Epithelial cell of proximal tubule (primary cell): Measurements from ENCODE around the gene ITPK1. TPM values are rescaled to one million over a fixed set of nuclear protein-coding genes. Genes with fewer than 3 reads are reported as not detected.

ENCODE experiments used
- DNase-seq: peaks from one replicate; pipeline ENCODE4 v3.0.0-alpha.2; 2011; ENCODE audit warnings: low read depth
- H3K4me3 ChIP-seq: 2 replicates; pipeline ENCODE4 v1.5.1; 2011; ENCODE audit warnings: low read depth, mild to moderate bottlenecking, low read length
- total RNA-seq: library from RNA; depleted of rRNA; stranded (reverse); fragments of >200 nt; gene quantifications from 2 replicates; pipeline ENCODE4 v1.2.3, GENCODE V29; 2015
- TF ChIP-seq, protein P1 (sequence below): conservative IDR thresholded peaks from 2 replicates; pipeline ENCODE4 v1.5.1; 2012; ENCODE audit warnings: low read depth, mild to moderate bottlenecking, low read length

Gene ITPK1
- total RNA-seq, 1 donor from 2014 or later = 22.7 TPM

DNA sequence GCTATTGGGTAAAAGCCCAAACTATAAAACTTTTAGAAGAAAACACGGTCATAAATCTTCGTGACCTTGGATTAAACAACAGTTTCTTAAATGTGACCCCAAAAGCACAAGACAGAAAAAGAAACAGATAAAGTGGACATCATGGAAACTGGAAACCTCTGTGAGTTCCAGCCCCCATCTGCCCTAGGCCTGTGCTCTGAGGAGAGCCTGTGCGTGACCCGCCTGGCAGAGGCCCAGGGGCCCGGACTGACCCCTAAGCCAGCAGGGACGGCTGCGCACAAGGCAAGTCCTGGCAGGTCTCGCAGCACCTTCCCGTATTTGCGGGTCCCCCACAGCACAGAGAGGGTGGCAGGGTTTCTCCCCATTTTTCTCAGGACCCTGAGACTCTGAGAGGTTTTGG lies 116.8 kb downstream of the ITPK1 start:
- DNase-seq = no peak
- TF ChIP-seq, protein P1, sequence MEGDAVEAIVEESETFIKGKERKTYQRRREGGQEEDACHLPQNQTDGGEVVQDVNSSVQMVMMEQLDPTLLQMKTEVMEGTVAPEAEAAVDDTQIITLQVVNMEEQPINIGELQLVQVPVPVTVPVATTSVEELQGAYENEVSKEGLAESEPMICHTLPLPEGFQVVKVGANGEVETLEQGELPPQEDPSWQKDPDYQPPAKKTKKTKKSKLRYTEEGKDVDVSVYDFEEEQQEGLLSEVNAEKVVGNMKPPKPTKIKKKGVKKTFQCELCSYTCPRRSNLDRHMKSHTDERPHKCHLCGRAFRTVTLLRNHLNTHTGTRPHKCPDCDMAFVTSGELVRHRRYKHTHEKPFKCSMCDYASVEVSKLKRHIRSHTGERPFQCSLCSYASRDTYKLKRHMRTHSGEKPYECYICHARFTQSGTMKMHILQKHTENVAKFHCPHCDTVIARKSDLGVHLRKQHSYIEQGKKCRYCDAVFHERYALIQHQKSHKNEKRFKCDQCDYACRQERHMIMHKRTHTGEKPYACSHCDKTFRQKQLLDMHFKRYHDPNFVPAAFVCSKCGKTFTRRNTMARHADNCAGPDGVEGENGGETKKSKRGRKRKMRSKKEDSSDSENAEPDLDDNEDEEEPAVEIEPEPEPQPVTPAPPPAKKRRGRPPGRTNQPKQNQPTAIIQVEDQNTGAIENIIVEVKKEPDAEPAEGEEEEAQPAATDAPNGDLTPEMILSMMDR = no peak
- H3K4me3 ChIP-seq = no peak overlapping the region

DNA sequence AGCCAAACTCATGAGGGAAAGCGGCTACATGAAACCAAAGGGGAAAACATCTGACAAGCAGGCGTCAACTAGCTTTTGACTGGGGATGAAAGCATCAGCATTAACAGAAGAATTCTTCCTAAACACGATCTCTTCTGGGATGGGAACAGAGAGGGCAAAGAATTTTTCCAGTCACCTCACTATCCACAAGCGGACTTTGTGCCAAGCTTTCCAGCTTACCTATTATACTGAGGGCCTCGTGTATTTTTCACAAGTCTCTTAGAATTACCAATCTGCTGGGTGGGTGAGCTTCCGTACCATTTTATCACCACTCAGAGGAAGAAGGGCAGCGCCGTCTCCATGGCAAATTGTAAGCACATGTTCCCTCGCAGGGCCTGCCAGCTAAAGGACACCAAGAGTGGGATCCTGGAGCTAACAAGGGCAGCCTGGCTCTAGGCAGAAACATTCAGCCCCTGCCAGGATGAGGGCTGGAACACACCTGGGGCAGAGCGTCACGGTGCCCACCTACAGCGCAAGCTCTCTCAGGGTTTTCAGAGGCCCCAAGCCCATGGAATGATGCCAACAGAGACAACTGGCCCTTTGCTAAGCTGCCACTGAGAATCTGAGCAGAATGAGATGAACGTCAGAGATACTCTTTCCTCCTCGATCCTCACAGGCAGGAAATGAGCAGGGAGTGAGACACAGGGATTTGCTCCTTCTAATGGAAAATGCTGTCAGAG lies 118.2 kb downstream of the ITPK1 start:
- DNase-seq = no peak
- H3K4me3 ChIP-seq = no peak overlapping the region
- TF ChIP-seq, protein P1 = no peak

DNA sequence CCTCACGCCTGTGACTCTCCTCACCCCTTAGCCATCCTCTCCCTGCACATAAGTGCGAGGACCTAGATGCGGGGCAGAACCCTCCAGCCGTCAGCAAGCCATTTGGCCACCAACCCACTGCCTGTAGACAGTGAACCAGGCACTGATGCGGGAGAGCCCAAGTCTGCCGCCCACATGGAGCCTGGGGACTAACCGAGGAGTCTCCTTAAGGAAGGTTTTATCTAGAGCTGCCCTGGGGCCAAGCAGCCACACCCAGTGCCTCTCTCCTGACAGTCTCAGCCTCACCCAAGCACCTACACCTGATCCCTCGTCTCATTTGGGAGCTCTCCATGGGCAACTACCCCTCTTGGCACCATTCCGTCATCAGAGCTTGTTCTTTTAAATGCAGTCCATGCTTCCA lies 120.1 kb downstream of the ITPK1 start:
- no peak for DNase-seq
- no peak overlapping the region for H3K4me3 ChIP-seq
- TF ChIP-seq, protein P1 = no peak

DNA sequence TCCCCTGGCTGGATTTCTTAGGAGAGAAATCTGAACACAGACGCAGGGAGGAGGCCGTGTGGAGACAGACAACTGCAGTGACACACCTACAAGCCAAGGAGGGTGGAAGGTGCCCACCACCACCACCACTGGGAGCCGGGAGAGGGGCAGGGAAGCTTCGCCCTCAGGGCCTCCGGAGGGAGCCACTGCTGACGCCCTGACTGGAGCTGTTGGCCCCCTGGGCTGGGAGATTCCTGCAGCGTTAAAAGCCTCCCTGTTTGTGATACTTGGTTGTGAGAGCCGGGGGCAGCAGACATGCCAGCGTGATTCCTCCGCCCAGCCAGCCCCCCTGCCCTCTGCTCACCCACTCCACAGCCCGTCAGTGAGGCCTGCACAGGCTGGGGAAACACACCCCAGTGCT lies 120.8 kb downstream of the ITPK1 start:
- TF ChIP-seq, protein P1 = no peak
- no peak for DNase-seq
- no peak overlapping the region for H3K4me3 ChIP-seq

DNA sequence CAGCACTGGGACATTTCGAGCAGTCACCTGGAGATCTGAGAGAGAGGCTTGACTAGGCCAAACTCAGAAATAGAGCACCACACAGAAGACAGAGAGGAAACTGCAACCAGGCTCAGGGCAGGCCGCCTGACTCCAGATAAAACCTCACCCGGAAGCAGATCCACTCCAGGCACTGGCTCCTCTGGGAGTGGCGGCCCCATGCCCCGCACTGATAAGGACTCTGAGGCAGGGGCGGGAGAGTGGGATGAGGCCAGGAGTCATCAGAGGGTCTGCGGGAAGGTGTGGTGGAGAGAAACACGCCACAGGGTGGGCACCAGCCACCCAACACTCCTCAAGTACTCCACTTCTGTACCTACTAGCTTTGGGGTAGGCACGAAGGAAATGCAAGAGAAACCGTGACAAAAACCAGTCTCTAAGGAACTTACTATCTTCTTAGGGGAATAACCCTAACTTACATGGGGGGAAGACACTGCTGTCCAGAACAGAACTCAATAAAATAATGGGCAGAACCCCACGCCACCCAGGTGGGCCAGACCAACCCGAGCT lies 121.5 kb downstream of the ITPK1 start:
- no peak for DNase-seq
- no peak overlapping the region for H3K4me3 ChIP-seq
- TF ChIP-seq, protein P1 = no peak

DNA sequence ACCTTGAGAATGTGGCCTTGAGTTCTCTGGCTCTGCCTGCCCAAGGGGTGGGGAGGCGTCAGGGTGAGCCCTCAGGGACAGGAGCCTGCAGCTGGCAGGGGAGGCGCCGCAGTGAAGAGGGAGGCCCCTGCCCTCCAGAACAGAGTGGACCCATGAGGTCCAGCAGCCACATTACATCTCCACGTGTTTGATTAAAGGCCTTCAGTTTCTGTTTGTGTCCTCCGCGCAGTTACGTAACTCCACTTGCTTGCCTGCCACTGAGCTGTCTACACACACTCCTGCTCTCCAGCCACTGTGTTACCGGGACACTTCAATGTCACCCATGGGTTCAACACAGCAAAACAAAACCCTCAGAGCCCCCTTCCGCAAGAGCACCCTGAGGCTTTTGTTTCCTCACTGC lies 122.4 kb downstream of the ITPK1 start:
- TF ChIP-seq, protein P1 = no peak
- H3K4me3 ChIP-seq = no peak overlapping the region
- DNase-seq = no peak

DNA sequence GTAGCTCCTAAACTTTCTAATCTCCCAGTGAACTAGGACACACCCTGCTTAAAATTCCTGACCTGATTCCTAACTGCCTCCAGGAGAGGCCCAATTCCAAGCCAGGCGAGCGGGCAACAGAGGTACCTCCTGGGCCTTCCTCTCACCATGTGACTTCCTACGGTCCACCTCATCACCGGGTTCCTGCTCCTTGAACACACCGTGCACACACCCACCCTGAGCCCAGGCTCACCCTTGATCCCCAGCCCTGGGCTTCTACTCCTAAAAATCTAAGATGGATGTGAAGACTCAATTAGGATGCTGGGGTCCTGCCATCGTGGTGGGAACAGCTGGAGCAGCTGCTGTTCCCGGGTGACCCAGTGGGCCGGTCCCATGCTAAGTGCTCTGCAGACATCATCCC lies 124.2 kb downstream of the ITPK1 start:
- DNase-seq = no peak
- TF ChIP-seq, protein P1 = no peak
- H3K4me3 ChIP-seq = no peak overlapping the region
